ENCODE results near the gene MACROD2. TPM values are rescaled to one million over a fixed set of nuclear protein-coding genes. Genes with fewer than 3 reads are reported as not detected.
A peak's percentile ranks its signal among the peaks of the same experiment; 100 is the strongest.

Gene MACROD2
- total RNA-seq, 1 donor from 2014 or later = 0.46 TPM

DNA sequence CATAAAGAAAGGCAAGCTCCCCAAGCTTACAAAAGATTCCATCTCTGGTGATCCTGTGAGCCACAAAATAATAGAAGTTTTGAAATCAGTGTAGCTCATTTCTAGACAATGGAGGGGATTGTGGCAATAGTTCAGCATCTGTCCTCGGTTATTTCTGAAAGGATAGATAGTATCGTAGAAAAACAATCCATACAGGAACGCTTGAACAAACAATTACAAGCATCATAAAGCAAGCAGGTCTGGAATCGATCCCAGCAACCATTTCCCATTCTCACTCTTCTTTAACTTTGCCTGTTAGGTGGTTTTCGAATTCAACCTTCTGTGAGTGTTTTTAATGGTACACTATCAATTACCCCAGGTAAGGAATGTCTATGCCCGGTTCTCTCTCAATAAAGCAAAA, 1646.8 kb downstream of the MACROD2 start:
- no peak for DNase-seq (ENCODE audit: low read depth, low spot score)

GRCh38 chr20:15642676-15643075, 1647.4 kb downstream of the MACROD2 start:
- peak; percentile 11 for DNase-seq (ENCODE audit: low read depth, low spot score)

- DNase-seq (ENCODE audit: low read depth, low spot score) = no peak
Observed at GRCh38 chr20:15643713-15644112, 1648.4 kb downstream of the MACROD2 start.

GRCh38 chr20:15645816-15646215, 1650.5 kb downstream of the MACROD2 start:
- no peak for DNase-seq (ENCODE audit: low read depth, low spot score)

DNA sequence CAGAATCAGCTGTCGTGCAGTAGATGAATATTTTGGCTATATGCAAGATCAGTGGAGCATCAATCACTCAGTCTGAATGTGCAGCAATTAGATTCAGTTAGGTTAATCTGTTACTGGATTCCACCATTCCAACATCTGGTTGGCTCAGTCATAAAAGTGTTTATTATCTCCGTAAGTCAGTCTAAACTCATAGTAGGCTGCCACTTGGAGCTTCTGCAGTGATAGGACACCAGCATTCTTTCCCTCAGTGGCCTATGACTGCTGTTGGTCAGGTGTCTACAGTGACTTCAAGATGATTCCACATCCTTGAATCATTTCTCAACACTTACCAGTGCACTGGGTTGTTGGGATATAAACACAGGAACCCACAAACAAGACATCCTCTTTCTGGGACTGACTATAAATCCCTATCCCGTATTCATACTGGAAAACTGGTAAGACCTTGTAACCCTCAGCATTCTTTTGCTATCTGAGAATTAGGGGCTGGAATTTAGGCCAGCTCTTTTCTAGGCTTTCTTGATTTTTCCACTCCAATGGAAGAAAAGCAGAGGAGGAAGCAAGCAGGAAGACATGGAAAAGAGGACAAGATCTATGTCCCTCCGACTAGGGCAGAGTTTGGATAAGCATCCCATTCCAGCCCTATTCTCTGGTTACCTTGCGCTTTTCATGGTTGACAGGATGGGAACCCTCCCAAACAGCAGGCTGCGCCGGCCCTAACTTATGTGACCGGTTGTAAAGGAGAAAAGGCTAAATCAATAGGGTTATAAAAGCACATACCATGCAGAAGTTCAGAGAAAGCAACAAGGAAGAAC, 1658.3 kb downstream of the MACROD2 start:
- no peak for DNase-seq (ENCODE audit: low read depth, low spot score)

DNA sequence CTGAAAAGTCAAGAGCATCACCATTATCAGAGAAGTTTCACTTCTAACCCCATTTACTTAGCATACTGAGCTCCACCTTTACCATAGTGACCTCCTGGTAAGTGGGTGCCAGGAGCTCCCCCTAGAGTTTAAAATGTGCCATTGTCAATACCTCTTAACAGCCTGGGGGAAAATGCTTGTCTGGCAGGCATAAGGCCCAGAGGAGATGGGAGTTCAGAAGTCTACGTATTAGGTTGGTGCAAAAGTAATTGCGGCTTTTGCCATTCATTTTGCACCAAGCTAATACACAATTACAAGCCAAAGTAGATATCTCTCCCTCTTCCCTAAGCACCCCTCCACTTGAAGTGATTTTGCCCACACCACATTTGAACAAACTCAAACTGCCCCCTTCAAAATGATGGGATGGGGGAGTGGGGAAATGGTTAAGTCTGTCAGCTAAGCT, 1658.9 kb downstream of the MACROD2 start:
- DNase-seq (ENCODE audit: low read depth, low spot score) = no peak

- no peak for DNase-seq (ENCODE audit: low read depth, low spot score)
Observed at GRCh38 chr20:15655295-15655874, 1660.1 kb downstream of the MACROD2 start.

- DNase-seq (ENCODE audit: low read depth, low spot score) = no peak
Observed at GRCh38 chr20:15656124-15656523, 1660.8 kb downstream of the MACROD2 start.

- DNase-seq (ENCODE audit: low read depth, low spot score) = no peak
Observed at GRCh38 chr20:15658295-15658694, 1663.0 kb downstream of the MACROD2 start.

DNA sequence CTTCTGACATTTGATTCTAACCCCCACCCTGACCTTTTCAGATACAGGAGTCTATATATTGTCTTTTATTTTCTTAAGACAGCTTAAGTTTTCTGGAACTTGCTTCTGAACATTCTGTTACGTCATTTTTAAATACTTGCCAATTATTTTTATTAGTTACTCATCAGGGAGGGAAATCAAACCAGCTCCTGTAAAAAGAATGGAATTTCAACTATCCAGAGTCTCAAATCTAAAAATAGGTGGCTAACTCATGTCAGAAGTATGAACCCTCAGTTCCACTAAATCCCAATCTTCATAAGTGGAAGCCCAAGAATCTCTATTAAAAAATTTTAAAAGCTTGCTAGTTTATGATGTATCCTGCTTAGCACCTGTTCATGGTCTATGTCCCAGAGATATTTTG, 1677.9 kb downstream of the MACROD2 start:
- peak; percentile 50 for DNase-seq (ENCODE audit: low read depth, low spot score)

DNA sequence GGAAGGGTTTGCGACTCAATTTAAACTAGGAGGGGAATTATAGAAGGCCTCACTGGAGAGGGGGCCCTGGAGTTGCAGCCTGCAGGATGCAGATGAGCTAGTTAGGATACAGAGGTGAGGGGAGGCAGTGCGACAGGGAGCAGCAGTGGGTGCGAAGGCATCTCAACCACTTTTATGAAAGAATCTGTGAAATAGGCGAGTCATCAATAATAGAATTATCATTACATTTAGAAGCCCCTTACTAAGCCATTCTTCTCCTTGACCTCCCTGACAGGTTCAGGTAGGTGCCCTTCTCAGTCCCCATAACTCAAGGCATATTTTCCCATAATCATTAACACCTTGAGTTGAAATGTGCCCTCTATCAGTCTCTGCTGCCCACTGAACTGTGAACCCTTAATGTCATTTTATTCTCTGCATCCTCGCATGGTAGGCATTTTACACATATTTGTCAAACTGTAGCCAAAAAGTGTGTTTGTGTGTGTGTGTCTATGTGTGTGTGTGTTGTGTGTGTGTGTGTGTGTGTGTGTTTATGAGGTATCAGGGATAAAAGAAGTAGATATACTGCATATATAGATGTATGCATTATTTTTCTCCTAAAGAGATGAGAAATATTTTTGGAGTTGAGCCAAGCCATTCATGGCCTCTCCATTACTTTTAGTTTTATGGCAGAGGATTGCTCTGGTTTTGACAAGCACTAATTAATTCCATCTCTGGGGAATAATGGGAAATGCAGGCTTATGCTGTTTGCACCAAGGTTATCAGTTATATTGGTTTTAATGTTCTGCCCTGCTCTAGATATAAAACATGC, 1679.1 kb downstream of the MACROD2 start:
- DNase-seq (ENCODE audit: low read depth, low spot score) = no peak

GRCh38 chr20:15675061-15675514, 1679.8 kb downstream of the MACROD2 start:
- no peak for DNase-seq (ENCODE audit: low read depth, low spot score)

GRCh38 chr20:15675813-15676484, 1680.6 kb downstream of the MACROD2 start:
- no peak for DNase-seq (ENCODE audit: low read depth, low spot score)

- DNase-seq (ENCODE audit: low read depth, low spot score) = no peak
Observed at GRCh38 chr20:15676815-15677214, 1681.5 kb downstream of the MACROD2 start.

- no peak for DNase-seq (ENCODE audit: low read depth, low spot score)
Observed at GRCh38 chr20:15682690-15683089, 1687.4 kb downstream of the MACROD2 start.

GRCh38 chr20:15692570-15692969, 1697.3 kb downstream of the MACROD2 start:
- DNase-seq (ENCODE audit: low read depth, low spot score) = no peak

DNA sequence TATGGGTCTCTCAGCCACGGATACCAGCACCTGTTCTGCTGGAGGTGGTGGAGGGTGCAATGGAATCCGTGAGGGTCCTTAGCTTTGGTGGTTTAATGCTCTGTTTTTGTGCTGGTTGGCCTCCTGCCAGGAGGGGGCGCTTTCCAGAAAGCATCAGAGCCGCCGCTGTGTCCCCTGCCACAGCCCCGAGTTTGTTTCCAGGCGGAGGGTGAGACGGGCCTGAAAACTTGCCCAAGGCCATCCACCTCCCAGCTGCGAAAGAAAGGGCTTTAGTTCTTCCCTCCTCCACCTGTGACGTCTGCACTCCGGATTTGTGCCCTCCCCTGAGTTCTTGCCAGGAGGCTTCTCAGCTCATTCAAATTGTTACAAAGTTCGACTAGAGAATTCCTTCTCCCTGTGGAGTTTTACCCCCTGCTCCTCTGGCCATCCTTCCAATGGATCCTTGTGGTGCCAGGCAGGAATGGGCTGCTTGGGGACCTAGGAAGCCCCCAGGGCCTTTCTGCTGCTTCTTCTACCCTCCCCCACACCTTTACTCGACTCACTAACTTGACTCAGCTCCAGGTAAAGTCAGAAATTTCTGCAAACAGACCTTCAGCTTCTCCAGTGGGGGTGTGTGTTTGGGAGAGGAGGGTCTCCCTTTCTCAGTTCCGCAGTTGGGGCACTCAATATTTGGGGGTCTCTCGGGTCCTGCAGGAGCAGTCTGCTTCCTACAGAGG, 1704.3 kb downstream of the MACROD2 start:
- no peak for DNase-seq (ENCODE audit: low read depth, low spot score)

DNA sequence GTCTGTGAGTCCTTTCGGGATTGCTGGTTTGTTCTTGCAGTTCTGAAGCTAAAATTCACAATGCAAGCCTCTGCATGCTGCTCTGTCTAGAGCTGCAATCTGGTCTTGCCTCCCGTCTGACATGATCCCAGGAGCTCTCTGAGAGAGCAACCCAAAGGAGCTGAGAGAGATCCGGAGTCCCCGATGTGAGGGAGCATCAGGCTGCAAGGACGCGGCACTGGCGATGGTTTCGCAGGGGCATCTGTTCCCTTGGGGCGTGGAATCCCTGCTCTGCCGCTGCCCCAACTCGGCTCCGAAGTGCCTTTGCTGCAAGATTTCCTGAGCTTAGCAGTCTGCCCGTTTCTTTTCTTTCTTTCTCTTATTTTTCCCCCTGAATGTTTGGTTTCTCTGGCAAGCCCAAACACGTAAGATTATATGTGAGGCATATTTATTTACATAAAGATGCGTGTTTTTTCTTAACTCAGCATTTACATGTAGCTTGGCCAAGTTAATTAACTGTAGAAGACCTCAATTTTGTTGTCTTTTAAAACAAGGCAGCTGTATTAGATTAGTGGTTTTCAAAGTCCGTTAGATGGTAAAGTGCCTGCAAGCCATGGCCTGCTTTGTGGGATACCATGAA, 1704.9 kb downstream of the MACROD2 start:
- no peak for DNase-seq (ENCODE audit: low read depth, low spot score)

GRCh38 chr20:15702161-15702560, 1706.8 kb downstream of the MACROD2 start:
- no peak for DNase-seq (ENCODE audit: low read depth, low spot score)

- peak; percentile 59 for DNase-seq (ENCODE audit: low read depth, low spot score)
Observed at GRCh38 chr20:15703171-15703911, 1708.0 kb downstream of the MACROD2 start.
